Fibroblast of skin of right quadriceps (primary cell): ENCODE data around the gene PGP.

ENCODE experiments used
- DNase-seq: peaks from one replicate; pipeline ENCODE4 v3.0.0-alpha.2; 2013

The PGP gene

GRCh38 chr16:2179576-2179975 is 35.1 kb downstream of the PGP start:
- DNase-seq, result no peak

- no peak for DNase-seq
Observed at GRCh38 chr16:2179107-2179501, 35.5 kb downstream of the PGP start.

GRCh38 chr16:2178321-2179106 is 36.1 kb downstream of the PGP start:
- peak; percentile 46 for DNase-seq

GRCh38 chr16:2177561-2177960 is 37.1 kb downstream of the PGP start:
- DNase-seq, result no peak

- no peak for DNase-seq
Observed at GRCh38 chr16:2177101-2177500, 37.5 kb downstream of the PGP start.

- DNase-seq, result no peak
Observed at GRCh38 chr16:2176047-2176446, 38.6 kb downstream of the PGP start.

- no peak for DNase-seq
Observed at GRCh38 chr16:2175454-2175853, 39.2 kb downstream of the PGP start.

- DNase-seq, result no peak
Observed at GRCh38 chr16:2174396-2175131, 40.1 kb downstream of the PGP start.

GRCh38 chr16:2173916-2174315 is 40.7 kb downstream of the PGP start:
- DNase-seq, result no peak

- DNase-seq, result no peak
Observed at GRCh38 chr16:2173366-2173765, 41.3 kb downstream of the PGP start.

- no peak for DNase-seq
Observed at GRCh38 chr16:2172688-2173335, 41.8 kb downstream of the PGP start.

GRCh38 chr16:2171601-2172178 is 43.0 kb downstream of the PGP start:
- no peak for DNase-seq

GRCh38 chr16:2170587-2171435 is 43.8 kb downstream of the PGP start:
- DNase-seq, result no peak

- DNase-seq, result no peak
Observed at GRCh38 chr16:2170080-2170479, 44.6 kb downstream of the PGP start.

- no peak for DNase-seq
Observed at GRCh38 chr16:2167068-2167638, 47.5 kb downstream of the PGP start.

- DNase-seq, result no peak
Observed at GRCh38 chr16:2166263-2167067, 48.2 kb downstream of the PGP start.

- DNase-seq, result no peak
Observed at GRCh38 chr16:2165861-2166260, 48.8 kb downstream of the PGP start.

GRCh38 chr16:2163211-2163881 is 51.3 kb downstream of the PGP start:
- DNase-seq, result no peak

GRCh38 chr16:2162676-2163118 is 51.9 kb downstream of the PGP start:
- DNase-seq, result no peak

- DNase-seq, result no peak
Observed at GRCh38 chr16:2161911-2162310, 52.7 kb downstream of the PGP start.
